Ishikawa (cell line): ENCODE data around the gene ZNF292.

ENCODE experiments used
- CREB1 ChIP-seq: IDR thresholded peaks from 2 replicates; pipeline ENCODE4 v1.6.1; 2012; ENCODE audit warnings: low read depth
- EGR1 ChIP-seq: IDR thresholded peaks from 2 replicates; pipeline ENCODE4 v1.6.1; 2012
- EP300 ChIP-seq: IDR thresholded peaks from 2 replicates; pipeline ENCODE4 v1.6.1; 2012; ENCODE audit warnings: borderline replicate concordance
- RAD21 ChIP-seq: IDR thresholded peaks from 2 replicates; pipeline ENCODE4 v1.6.1; 2012; ENCODE audit warnings: low read depth
- TCF12 ChIP-seq: IDR thresholded peaks from 2 replicates; pipeline ENCODE4 v1.6.1; 2012; ENCODE audit warnings: low read depth
- TEAD4 ChIP-seq: IDR thresholded peaks from 2 replicates; pipeline ENCODE4 v1.6.1; 2012
- YY1 ChIP-seq: IDR thresholded peaks from 2 replicates; pipeline ENCODE4 v1.6.1; 2012; ENCODE audit warnings: low read depth
- TF ChIP-seq, protein P1 (sequence below): IDR thresholded peaks from 2 replicates; pipeline ENCODE4 v1.6.1; 2012
- TF ChIP-seq, protein P2 (sequence below): IDR thresholded peaks from 2 replicates; pipeline ENCODE4 v1.6.1; 2012; ENCODE audit warnings: low read depth, mild to moderate bottlenecking
- TF ChIP-seq, protein P3 (sequence below): IDR thresholded peaks from 2 replicates; pipeline ENCODE4 v1.6.1; 2012

ZNF292 gene

DNA sequence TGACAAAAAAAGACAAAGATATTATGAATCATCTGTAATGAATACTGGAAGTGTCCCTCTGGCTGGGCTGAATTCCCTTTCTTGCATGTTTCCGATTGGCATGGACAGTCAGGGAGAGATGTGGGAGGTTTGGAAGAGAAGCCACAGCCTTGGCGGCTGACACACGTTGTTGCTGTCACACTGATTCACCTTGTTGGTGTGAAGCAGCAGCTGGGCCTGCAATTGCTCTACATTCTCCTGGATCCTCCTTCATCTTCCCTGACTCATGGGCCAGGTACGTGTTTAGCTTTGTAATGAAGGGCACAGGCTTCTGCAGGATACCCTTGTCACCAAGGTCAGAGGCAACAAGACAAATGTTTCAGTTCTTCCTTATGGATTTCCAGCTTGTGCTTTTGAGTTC, 153.6 kb downstream of the ZNF292 start:
- no peak for TF ChIP-seq TCF12
- no peak for TF ChIP-seq TEAD4
- no peak for TF ChIP-seq EGR1
- no peak for TF ChIP-seq EP300
- TF ChIP-seq CREB1: no peak
- no peak for TF ChIP-seq RAD21

DNA sequence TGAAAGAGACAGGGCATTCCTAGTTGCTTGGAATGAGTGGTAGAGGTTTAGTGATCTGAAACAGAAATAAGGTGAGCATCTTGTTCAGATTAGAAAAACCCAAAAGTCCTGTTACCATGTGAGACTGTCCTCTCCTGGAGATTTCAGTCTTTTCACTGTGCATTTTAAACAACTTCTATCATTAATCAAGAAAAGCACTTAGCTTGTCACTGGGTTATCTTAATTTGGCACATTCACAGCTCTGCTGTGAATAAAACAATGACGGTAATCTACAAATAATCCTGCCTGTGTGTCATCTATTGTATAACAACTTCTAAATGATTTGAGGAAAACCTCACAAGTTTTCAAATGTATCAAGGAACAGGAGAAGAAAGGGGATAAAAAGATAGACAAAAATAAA, 157.5 kb downstream of the ZNF292 start:
- no peak for TF ChIP-seq TEAD4
- TF ChIP-seq, protein P1, sequence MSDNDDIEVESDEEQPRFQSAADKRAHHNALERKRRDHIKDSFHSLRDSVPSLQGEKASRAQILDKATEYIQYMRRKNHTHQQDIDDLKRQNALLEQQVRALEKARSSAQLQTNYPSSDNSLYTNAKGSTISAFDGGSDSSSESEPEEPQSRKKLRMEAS: no peak
- TF ChIP-seq, protein P2, sequence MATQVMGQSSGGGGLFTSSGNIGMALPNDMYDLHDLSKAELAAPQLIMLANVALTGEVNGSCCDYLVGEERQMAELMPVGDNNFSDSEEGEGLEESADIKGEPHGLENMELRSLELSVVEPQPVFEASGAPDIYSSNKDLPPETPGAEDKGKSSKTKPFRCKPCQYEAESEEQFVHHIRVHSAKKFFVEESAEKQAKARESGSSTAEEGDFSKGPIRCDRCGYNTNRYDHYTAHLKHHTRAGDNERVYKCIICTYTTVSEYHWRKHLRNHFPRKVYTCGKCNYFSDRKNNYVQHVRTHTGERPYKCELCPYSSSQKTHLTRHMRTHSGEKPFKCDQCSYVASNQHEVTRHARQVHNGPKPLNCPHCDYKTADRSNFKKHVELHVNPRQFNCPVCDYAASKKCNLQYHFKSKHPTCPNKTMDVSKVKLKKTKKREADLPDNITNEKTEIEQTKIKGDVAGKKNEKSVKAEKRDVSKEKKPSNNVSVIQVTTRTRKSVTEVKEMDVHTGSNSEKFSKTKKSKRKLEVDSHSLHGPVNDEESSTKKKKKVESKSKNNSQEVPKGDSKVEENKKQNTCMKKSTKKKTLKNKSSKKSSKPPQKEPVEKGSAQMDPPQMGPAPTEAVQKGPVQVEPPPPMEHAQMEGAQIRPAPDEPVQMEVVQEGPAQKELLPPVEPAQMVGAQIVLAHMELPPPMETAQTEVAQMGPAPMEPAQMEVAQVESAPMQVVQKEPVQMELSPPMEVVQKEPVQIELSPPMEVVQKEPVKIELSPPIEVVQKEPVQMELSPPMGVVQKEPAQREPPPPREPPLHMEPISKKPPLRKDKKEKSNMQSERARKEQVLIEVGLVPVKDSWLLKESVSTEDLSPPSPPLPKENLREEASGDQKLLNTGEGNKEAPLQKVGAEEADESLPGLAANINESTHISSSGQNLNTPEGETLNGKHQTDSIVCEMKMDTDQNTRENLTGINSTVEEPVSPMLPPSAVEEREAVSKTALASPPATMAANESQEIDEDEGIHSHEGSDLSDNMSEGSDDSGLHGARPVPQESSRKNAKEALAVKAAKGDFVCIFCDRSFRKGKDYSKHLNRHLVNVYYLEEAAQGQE: no peak
- no peak for TF ChIP-seq YY1
- TF ChIP-seq, protein P3, sequence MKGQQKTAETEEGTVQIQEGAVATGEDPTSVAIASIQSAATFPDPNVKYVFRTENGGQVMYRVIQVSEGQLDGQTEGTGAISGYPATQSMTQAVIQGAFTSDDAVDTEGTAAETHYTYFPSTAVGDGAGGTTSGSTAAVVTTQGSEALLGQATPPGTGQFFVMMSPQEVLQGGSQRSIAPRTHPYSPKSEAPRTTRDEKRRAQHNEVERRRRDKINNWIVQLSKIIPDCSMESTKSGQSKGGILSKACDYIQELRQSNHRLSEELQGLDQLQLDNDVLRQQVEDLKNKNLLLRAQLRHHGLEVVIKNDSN: no peak
